Tibial artery (tissue), 4 donors: ENCODE results near the gene PCDHGA1.
A peak's percentile ranks its signal among the peaks of the same experiment; 100 is the strongest.

Experiments used
- DNase-seq, 2 donors: peaks; one replicate each; pipeline ENCODE4 v3.0.0-alpha.2; 2019
- H3K27ac ChIP-seq, 2 donors: fragments of 200-600 bp; sonication (generic) in 1 of 2; 1 replicate in 1 of 2; 2 replicates in 1 of 2; pipeline ENCODE4 v1.5.1; 2018 to 2019; ENCODE audit warnings: mild to moderate bottlenecking in 1 of 2
- H3K27me3 ChIP-seq, 2 donors: fragments of 200-600 bp; sonication (generic) in 1 of 2; one replicate each; pipeline versions ENCODE4 v1.5.1 to v1.6.0; 2016 to 2019
- H3K36me3 ChIP-seq, 3 donors: fragments of 200-600 bp; sonication (generic) in 2 of 3; one replicate each; pipeline ENCODE4 v1.5.1; 2016 to 2019; ENCODE audit warnings: mild to moderate bottlenecking in 2 of 3
- H3K4me1 ChIP-seq, 4 donors: fragments of 200-600 bp; sonication (generic) in 2 of 4; 1 replicate in 3 of 4; 2 replicates in 1 of 4; pipeline ENCODE4 v1.5.1; 2016 to 2019
- H3K4me3 ChIP-seq, 2 donors: fragments of 200-600 bp; sonication (generic) in 1 of 2; 1 replicate in 1 of 2; 2 replicates in 1 of 2; pipeline ENCODE4 v1.5.1; 2018 to 2019; ENCODE audit warnings: mild to moderate bottlenecking in 2 of 2
- H3K9me3 ChIP-seq, 3 donors: fragments of 200-600 bp; sonication (generic) in 1 of 3; one replicate each; pipeline ENCODE4 v1.5.1; 2016 to 2019
- CTCF ChIP-seq, 2 experiments: fragments of 200-600 bp in 1 of 2; fragments of 450-650 bp in 1 of 2; IDR thresholded peaks; one replicate each; pipeline ENCODE4 v1.5.1; 2017 to 2019; ENCODE audit warnings: antibody characterized with exemption in 2 of 2, mild to moderate bottlenecking in 1 of 2, moderate library complexity in 1 of 2
- intact Hi-C: fragments of 100-400 bp; cut with DNase I; formaldehyde crosslinking; loops from one replicate; pipeline ENCODE4 v1.15.0; 2023; ENCODE audit warnings: low total_unique reads

The PCDHGA1 gene

GRCh38 chr5:141476132-141476911, 146.0 kb downstream of the PCDHGA1 start:
- no peaks in the 10 kb centered on the region for H3K9me3 ChIP-seq
- peak; percentile 68 to 83 for DNase-seq
- peak overlapping the region; percentile 84 to 87 for H3K27ac ChIP-seq
- H3K4me3 ChIP-seq: peak overlapping the region; percentile 69 to 74
- no peaks in the 10 kb centered on the region for H3K36me3 ChIP-seq
- H3K27me3 ChIP-seq: no peaks in the 10 kb centered on the region
- no peak for TF ChIP-seq CTCF (IDR thresholded peaks at IDR 0.05)
- H3K4me1 ChIP-seq: peaks cover 0 to 53% (median 39%) of the 10 kb centered on the region in 4 donors
- intact Hi-C loops: loop anchor here (5.0 kb wide), 1 partner anchor 36 kb away; no protein-coding TSS in a partner anchor

- no peak for DNase-seq
- H3K27me3 ChIP-seq: no peaks in the 10 kb centered on the region
- intact Hi-C loops: loop anchor here (5.0 kb wide), 1 partner anchor 35 kb away; no protein-coding TSS in a partner anchor
- peak overlapping the region; percentile 69 to 74 for H3K4me3 ChIP-seq
- no peak for TF ChIP-seq CTCF (IDR thresholded peaks at IDR 0.05)
- H3K4me1 ChIP-seq: peaks cover 0 to 56% (median 39%) of the 10 kb centered on the region in 4 donors
- no peaks in the 10 kb centered on the region for H3K36me3 ChIP-seq
- no peaks in the 10 kb centered on the region for H3K9me3 ChIP-seq
- H3K27ac ChIP-seq: peak overlapping the region; percentile 84 to 87
These were observed 146.8 kb downstream of the PCDHGA1 start for GRCh38 chr5:141477044-141477575.

GRCh38 chr5:141477815-141478214, 147.5 kb downstream of the PCDHGA1 start:
- no peak for TF ChIP-seq CTCF (IDR thresholded peaks at IDR 0.05)
- Histone ChIP-seq H3K4me1 (peaks cover 0 to 59% (median 39%) of the 10 kb centered on the region in 4 donors), H3K36me3 (no peaks in the 10 kb centered on the region), H3K27me3 (no peaks in the 10 kb centered on the region), H3K9me3 (no peaks in the 10 kb centered on the region), H3K4me3 (peak overlapping the region; percentile 69 to 74), H3K27ac (peak overlapping the region in 1 of 2 donors; percentile 84)
- intact Hi-C loops: loop anchor here (5.0 kb wide), 1 partner anchor 34 kb away; no protein-coding TSS in a partner anchor
- no peak for DNase-seq

GRCh38 chr5:141478321-141478945, 148.1 kb downstream of the PCDHGA1 start:
- Histone ChIP-seq H3K27ac (no peak overlapping the region), H3K9me3 (no peaks in the 10 kb centered on the region), H3K4me3 (peak overlapping the region; percentile 69 to 74), H3K36me3 (no peaks in the 10 kb centered on the region), H3K27me3 (no peaks in the 10 kb centered on the region), H3K4me1 (peaks cover 0 to 65% (median 39%) of the 10 kb centered on the region in 4 donors)
- no peak for DNase-seq
- TF ChIP-seq CTCF (IDR thresholded peaks at IDR 0.05): no peak
- intact Hi-C loops: loop anchor here (5.0 kb wide), 1 partner anchor 34 kb away; no protein-coding TSS in a partner anchor

- Histone ChIP-seq H3K9me3 (no peaks in the 10 kb centered on the region), H3K36me3 (no peaks in the 10 kb centered on the region), H3K4me3 (no peak overlapping the region), H3K27ac (no peak overlapping the region), H3K27me3 (no peaks in the 10 kb centered on the region), H3K4me1 (peaks cover 0 to 79% (median 45%) of the 10 kb centered on the region in 4 donors)
- intact Hi-C loops: loop anchor here (5.0 kb wide), 1 partner anchor 33 kb away; no protein-coding TSS in a partner anchor
- DNase-seq: no peak
- TF ChIP-seq CTCF (IDR thresholded peaks at IDR 0.05): no peak
These were observed 149.5 kb downstream of the PCDHGA1 start for GRCh38 chr5:141479776-141480175.
